HEK293 (cell line): ENCODE results near the gene MAML3.
A peak's percentile ranks its signal among the peaks of the same experiment; 100 is the strongest.

Experiments
- CTCF ChIA-PET: fragments of 350-600 bp; formaldehyde crosslinking; extraction: SDS; loops from one replicate; lab custom pipeline; 2021; ENCODE audit warnings: antibody characterized with exemption; lab: Yijun Ruan, JAX
- POLR2A ChIA-PET: fragments of 300-600 bp; formaldehyde crosslinking; extraction: SDS; loops from one replicate; lab custom pipeline; 2020; ENCODE audit warnings: antibody characterized with exemption, inconsistent platforms; lab: Yijun Ruan, JAX
- H3K27ac ChIP-seq: fragments of 200-500 bp; sonication (Bioruptor generic); 2 replicates; pipeline ENCODE4 v1.5.1; 2014; ENCODE audit warnings: low read depth, low read length, control low read depth, inconsistent platforms; ENCODE audit errors: extremely low read depth
- H3K36me3 ChIP-seq, 2 experiments: fragments of 200-500 bp in 1 of 2; sonication (Bioruptor generic) in 1 of 2; 1 replicate in 1 of 2; 2 replicates in 1 of 2; pipeline ENCODE4 v1.5.1; 2014 to 2017; ENCODE audit warnings: inconsistent platforms in 2 of 2, low read length in 2 of 2; ENCODE audit not compliant: control insufficient read depth in 2 of 2, insufficient read depth in 1 of 2
- H3K4me1 ChIP-seq: fragments of 200-500 bp; sonication (Bioruptor generic); 2 replicates; pipeline ENCODE4 v1.5.1; 2014; ENCODE audit warnings: mild to moderate bottlenecking, low read length, inconsistent platforms; ENCODE audit not compliant: control insufficient read depth, insufficient read depth
- H3K4me3 ChIP-seq: 2 replicates; pipeline ENCODE4 v1.5.1; 2011; ENCODE audit warnings: low read depth, mild to moderate bottlenecking, control low read depth, low read length, moderate library complexity
- H3K9me3 ChIP-seq: fragments of 200-500 bp; sonication (Bioruptor generic); 2 replicates; pipeline ENCODE4 v1.5.1; 2014; ENCODE audit warnings: low read depth, low read length, inconsistent platforms; ENCODE audit not compliant: control insufficient read depth, insufficient read depth
- FEZF1 ChIP-seq: fragments of 450-650 bp; formaldehyde crosslinking; IDR thresholded peaks from 2 replicates; pipeline ENCODE4 v1.5.1; 2016; ENCODE audit warnings: missing biosample characterization, missing genetic modification characterization
- PRDM1 ChIP-seq: fragments of 450-650 bp; formaldehyde crosslinking; IDR thresholded peaks from 2 replicates; pipeline ENCODE4; 2016; ENCODE audit warnings: missing biosample characterization, missing genetic modification characterization
- PRDM2 ChIP-seq: fragments of 450-650 bp; formaldehyde crosslinking; IDR thresholded peaks from 2 replicates; pipeline ENCODE4 v1.5.1; 2016; ENCODE audit warnings: missing biosample characterization, missing genetic modification characterization, borderline replicate concordance
- PRDM6 ChIP-seq: fragments of 450-650 bp; formaldehyde crosslinking; IDR thresholded peaks from 2 replicates; pipeline ENCODE4 v1.5.1; 2017; ENCODE audit warnings: missing biosample characterization, missing genetic modification characterization
- SCRT1 ChIP-seq: fragments of 450-650 bp; formaldehyde crosslinking; IDR thresholded peaks from 2 replicates; pipeline ENCODE4 v1.5.1; 2016; ENCODE audit warnings: missing biosample characterization, missing genetic modification characterization, borderline replicate concordance
- SP3 ChIP-seq: fragments of 450-650 bp; formaldehyde crosslinking; IDR thresholded peaks from 2 replicates; pipeline ENCODE4 v1.5.1; 2016; ENCODE audit warnings: missing biosample characterization, missing genetic modification characterization
- SP7 ChIP-seq: fragments of 450-650 bp; formaldehyde crosslinking; IDR thresholded peaks from 2 replicates; pipeline ENCODE4 v1.5.1; 2016; ENCODE audit warnings: missing biosample characterization, missing genetic modification characterization
- ZBTB17 ChIP-seq: fragments of 450-650 bp; formaldehyde crosslinking; IDR thresholded peaks from 2 replicates; pipeline ENCODE4 v1.5.1; 2016; ENCODE audit warnings: missing biosample characterization, missing genetic modification characterization
- ZBTB20 ChIP-seq: fragments of 450-650 bp; formaldehyde crosslinking; IDR thresholded peaks from 2 replicates; pipeline ENCODE4 v1.5.1; 2016; ENCODE audit warnings: missing biosample characterization, missing genetic modification characterization
- ZBTB6 ChIP-seq: fragments of 450-650 bp; formaldehyde crosslinking; IDR thresholded peaks from 2 replicates; pipeline ENCODE4 v1.5.1; 2017; ENCODE audit warnings: missing biosample characterization, missing genetic modification characterization
- ZNF19 ChIP-seq: fragments of 450-650 bp; formaldehyde crosslinking; IDR thresholded peaks from 2 replicates; pipeline ENCODE4; 2016; ENCODE audit warnings: missing biosample characterization, missing genetic modification characterization, low read depth
- ZNF214 ChIP-seq: fragments of 450-650 bp; formaldehyde crosslinking; IDR thresholded peaks from 2 replicates; pipeline ENCODE4 v1.5.1; 2017; ENCODE audit warnings: missing biosample characterization, mild to moderate bottlenecking, missing genetic modification characterization, borderline replicate concordance
- ZNF23 ChIP-seq: fragments of 450-650 bp; formaldehyde crosslinking; IDR thresholded peaks from 2 replicates; pipeline ENCODE4 v1.5.1; 2016; ENCODE audit warnings: missing biosample characterization, missing genetic modification characterization, borderline replicate concordance
- ZNF335 ChIP-seq: fragments of 450-650 bp; formaldehyde crosslinking; conservative IDR thresholded peaks from 2 replicates; pipeline ENCODE4 v1.5.1; 2016; ENCODE audit warnings: missing biosample characterization, missing genetic modification characterization
- ZNF341 ChIP-seq: fragments of 450-650 bp; formaldehyde crosslinking; IDR thresholded peaks from 2 replicates; pipeline ENCODE4; 2016; ENCODE audit warnings: low read depth, missing biosample characterization, missing genetic modification characterization
- ZNF350 ChIP-seq: fragments of 450-650 bp; formaldehyde crosslinking; IDR thresholded peaks from 2 replicates; pipeline ENCODE4 v1.5.0; 2017; ENCODE audit warnings: missing biosample characterization, mild to moderate bottlenecking, missing genetic modification characterization
- ZNF48 ChIP-seq: fragments of 450-650 bp; formaldehyde crosslinking; IDR thresholded peaks from 2 replicates; pipeline ENCODE4 v1.5.1; 2016; ENCODE audit warnings: missing biosample characterization, missing genetic modification characterization
- ZNF561 ChIP-seq: fragments of 450-650 bp; IDR thresholded peaks from 2 replicates; pipeline ENCODE4 v1.5.1; 2018; ENCODE audit warnings: missing biosample characterization, missing genetic modification characterization, borderline replicate concordance
- ZNF580 ChIP-seq: fragments of 450-650 bp; formaldehyde crosslinking; IDR thresholded peaks from 2 replicates; pipeline ENCODE4 v1.5.1; 2016; ENCODE audit warnings: missing biosample characterization, missing genetic modification characterization
- ZNF585B ChIP-seq: fragments of 450-650 bp; formaldehyde crosslinking; IDR thresholded peaks from 2 replicates; pipeline ENCODE4 v1.5.1; 2016; ENCODE audit warnings: missing biosample characterization, missing genetic modification characterization
- ZNF692 ChIP-seq: fragments of 450-650 bp; formaldehyde crosslinking; IDR thresholded peaks from 2 replicates; pipeline ENCODE4 v1.5.1; 2016; ENCODE audit warnings: missing biosample characterization, missing genetic modification characterization
- ZNF707 ChIP-seq: fragments of 450-650 bp; formaldehyde crosslinking; IDR thresholded peaks from 2 replicates; pipeline ENCODE4 v1.5.1; 2016; ENCODE audit warnings: missing biosample characterization, missing genetic modification characterization
- ZNF843 ChIP-seq: fragments of 450-650 bp; formaldehyde crosslinking; IDR thresholded peaks from 2 replicates; pipeline ENCODE4 v1.5.1; 2016; ENCODE audit warnings: missing biosample characterization, missing genetic modification characterization
- ZSCAN30 ChIP-seq: fragments of 450-650 bp; IDR thresholded peaks from 2 replicates; pipeline ENCODE4 v1.5.1; 2018; ENCODE audit warnings: missing biosample characterization, mild to moderate bottlenecking, missing genetic modification characterization, moderate library complexity

The MAML3 gene

GRCh38 chr4:140094438-140095420, 59.3 kb downstream of the MAML3 start (continued):
- TF ChIP-seq PRDM2 (tag by site-specific recombination) (no peak), SP3 (tag by site-specific recombination) (no peak), ZNF335 (tag by site-specific recombination) (no peak), ZNF585B (tag by site-specific recombination) (no peak), ZNF580 (tag by site-specific recombination) (no peak), ZNF48 (tag by site-specific recombination) (no peak)

GRCh38 chr4:140092094-140092851, 61.7 kb downstream of the MAML3 start:
- Histone ChIP-seq H3K9me3 (no peaks in the 10 kb centered on the region), H3K36me3 (no peaks in the 10 kb centered on the region), H3K4me3 (no peak overlapping the region; the same call in 1 of the 2 replicates), H3K27ac (peak overlapping the region; percentile 60), H3K4me1 (peaks cover 7% of the 10 kb centered on the region)
- POLR2A ChIA-PET = no interaction called here
- CTCF ChIA-PET = no interaction called here
- TF ChIP-seq SP7 (peak; percentile 88), PRDM1 (0 out of 2 replicates have a peak, but pooled peaks have one; percentile 21), ZNF843 (tag by site-specific recombination) (peak; percentile 55; the same call in 1 of the 2 replicates), FEZF1 (tag by site-specific recombination) (peak; percentile 98), ZSCAN30 (peak; percentile 38; the same call in 1 of the 2 replicates), ZNF23 (tag by site-specific recombination) (no peak), PRDM6 (tag by site-specific recombination) (peak; percentile 64), ZNF561 (tag by site-specific recombination) (peak; percentile 79; the same call in 1 of the 2 replicates), SCRT1 (tag by site-specific recombination) (peak; percentile 56; the same call in 1 of the 2 replicates), ZBTB6 (tag by site-specific recombination) (no peak), ZNF19 (tag by site-specific recombination) (no peak), ZBTB17 (peak; percentile 96), ZNF341 (tag by site-specific recombination) (peak; percentile 67), ZNF707 (no peak), ZNF214 (tag by site-specific recombination) (no peak), ZNF350 (tag by site-specific recombination) (no peak), ZBTB20 (tag by site-specific recombination) (peak; percentile 28; the same call in 1 of the 2 replicates), ZNF692 (peak; percentile 95)
